H1 (cell line): ENCODE results near the gene ABHD13. TPM values are rescaled to one million over a fixed set of nuclear protein-coding genes. Genes with fewer than 3 reads are reported as not detected.
A peak's percentile ranks its signal among the peaks of the same experiment; 100 is the strongest.

Source experiments
- ATF2 ChIP-seq: IDR thresholded peaks from 2 replicates; pipeline ENCODE4 v1.6.1; 2012; ENCODE audit warnings: low read length, inconsistent platforms
- CTCF ChIP-seq, 3 experiments: IDR thresholded peaks; 1 replicate in 2 of 3; 2 replicates in 1 of 3; pipeline versions ENCODE4 v1.5.1 to v1.6.1; 2011; ENCODE audit warnings: low read length in 3 of 3, mild to moderate bottlenecking in 3 of 3, inconsistent platforms in 2 of 3, low read depth in 1 of 3, moderate library complexity in 1 of 3; ENCODE audit not compliant: insufficient read depth in 1 of 3; ENCODE audit errors: control extremely low read depth in 1 of 3
- E2F6 ChIP-seq: IDR thresholded peaks from 2 replicates; pipeline ENCODE4 v1.6.1; 2012; ENCODE audit warnings: inconsistent platforms
- EP300 ChIP-seq, 2 experiments: IDR thresholded peaks; 1 replicate in 1 of 2; 2 replicates in 1 of 2; pipeline ENCODE4 v1.6.1; 2011 to 2012; ENCODE audit warnings: low read depth in 2 of 2, low read length in 2 of 2, mild to moderate bottlenecking in 2 of 2, borderline replicate concordance in 1 of 2, inconsistent platforms in 1 of 2, moderate library complexity in 1 of 2
- GTF2F1 ChIP-seq: IDR thresholded peaks from 2 replicates; pipeline ENCODE4 v1.6.1; 2012; ENCODE audit warnings: low read depth, low read length, improper control_type of control experiment, borderline replicate concordance
- HDAC2 ChIP-seq, 2 experiments: fragments of 300-600 bp in 1 of 2; sonication (generic) in 1 of 2; IDR thresholded peaks; 2 replicates each; pipeline ENCODE4 v1.6.1; 2011 to 2012; ENCODE audit warnings: low read depth in 2 of 2, low read length in 2 of 2, mild to moderate bottlenecking in 2 of 2, moderate library complexity in 2 of 2, borderline replicate concordance in 1 of 2, inconsistent platforms in 1 of 2
- KDM1A ChIP-seq: fragments of 200-600, 300-600 bp; sonication (generic); IDR thresholded peaks from 2 replicates; pipeline ENCODE4 v1.7.1; 2016; ENCODE audit warnings: mild to moderate bottlenecking, low read length, borderline replicate concordance
- KDM5A ChIP-seq: fragments of 200-600 bp; IDR thresholded peaks from 2 replicates; pipeline ENCODE4 v1.7.1; 2012; ENCODE audit warnings: mild to moderate bottlenecking, low read length, inconsistent platforms, mixed read lengths
- PHF8 ChIP-seq: fragments of 200-600 bp; sonication (generic); conservative IDR thresholded peaks from 2 replicates; pipeline ENCODE4 v1.7.1; 2012; ENCODE audit warnings: low read depth, mild to moderate bottlenecking, inconsistent platforms, low read length, moderate library complexity
- POLR2A ChIP-seq, 2 experiments: IDR thresholded peaks; 1 replicate in 1 of 2; 2 replicates in 1 of 2; pipeline ENCODE4 v1.6.1; 2011; ENCODE audit warnings: low read depth in 2 of 2, low read length in 2 of 2, mild to moderate bottlenecking in 2 of 2; ENCODE audit errors: control extremely low read depth in 1 of 2
- RNF2 ChIP-seq: fragments of 200-900, 300-1000 bp; sonication (generic); IDR thresholded peaks from 2 replicates; pipeline ENCODE4 v1.7.1; 2016; ENCODE audit warnings: borderline replicate concordance, low read depth, mild to moderate bottlenecking, antibody characterized with exemption, low read length; ENCODE audit not compliant: poor library complexity, severe bottlenecking; ENCODE audit errors: missing control alignments
- SAP30 ChIP-seq: fragments of 300-600 bp; sonication (generic); IDR thresholded peaks from 2 replicates; pipeline ENCODE4 v1.7.1; 2012; ENCODE audit warnings: low read length, moderate library complexity, mild to moderate bottlenecking, inconsistent platforms; ENCODE audit not compliant: insufficient read depth, insufficient replicate concordance
- SIN3A ChIP-seq, 2 experiments: IDR thresholded peaks in 1 of 2; conservative IDR thresholded peaks in 1 of 2; 2 replicates each; pipeline ENCODE4 v1.6.1; 2011 to 2012; ENCODE audit warnings: low read length in 2 of 2, improper control_type of control experiment in 1 of 2, low read depth in 1 of 2, mild to moderate bottlenecking in 1 of 2
- TAF1 ChIP-seq: IDR thresholded peaks from 2 replicates; pipeline ENCODE4 v1.6.1; 2011; ENCODE audit warnings: mild to moderate bottlenecking, low read depth, low read length
- TEAD4 ChIP-seq: IDR thresholded peaks from 2 replicates; pipeline ENCODE4 v1.6.1; 2012; ENCODE audit warnings: low read depth, low read length, inconsistent platforms, mixed read lengths
- polyA plus RNA-seq, 7 experiments: library from polyadenylated mRNA; depleted of rRNA in 3 of 7; stranded (reverse) in 5 of 7; unstranded in 2 of 7; fragments of >200 nt in 5 of 7; fragments of 200-250 nt in 2 of 7; gene quantifications; 1 replicate in 5 of 7; 2 replicates in 1 of 7; 4 replicates in 1 of 7; pipeline versions ENCODE4 v1.2.1 to v1.2.3, GENCODE V29; 2011 to 2013; ENCODE audit warnings: missing spikeins in 2 of 7, mixed read lengths in 2 of 7
- total RNA-seq: library from RNA; stranded (reverse); fragmentation: NEBNext Ultra II Directional; extraction: Animal tissue kit (Norgen Biotek cat#: 25700); gene quantifications from 2 replicates; pipeline ENCODE4 v1.2.1, GENCODE V29; 2021

ABHD13 gene
- total and polyA plus RNA-seq, 2 of the 8 experiments (the other 6 are each of a cell fraction or from before 2014, with no cell fraction given) = 3.5 to 6.6 TPM

GRCh38 chr13:108218044-108218974 is at the start of gene ABHD13 (continued):
- TF ChIP-seq GTF2F1 (0 out of 2 replicates have a peak, but pooled peaks have one; percentile 67), KDM1A (peak; percentile 37; the same call in 1 of the 2 replicates), HDAC2 (IDR thresholded peaks at IDR 0.05; ENCODE audit: borderline replicate concordance in 1 of 2, low read depth in 2 of 2, low read length in 2 of 2) (peak in 1 of 2 experiments; percentile 72; a peak in 1 of 4 replicates), ATF2 (no peak; the same call in 1 of the 2 replicates), SAP30 (peak; percentile 24), CTCF (IDR thresholded peaks at IDR 0.05; ENCODE audit: control extremely low read depth in 1 of 3, insufficient read depth in 1 of 3, low read depth in 1 of 3, low read length in 3 of 3) (no peak), TEAD4 (no peak), TAF1 (peak; percentile 70), EP300 (IDR thresholded peaks at IDR 0.05; ENCODE audit: borderline replicate concordance in 1 of 2, low read depth in 2 of 2, low read length in 2 of 2) (0 out of 3 replicates have a peak, but pooled peaks of 1 of the 2 experiments have one; percentile 46), KDM5A (no peak; the same call in 1 of the 2 replicates), POLR2A (IDR thresholded peaks at IDR 0.05; ENCODE audit: control extremely low read depth in 1 of 2, low read depth in 2 of 2, low read length in 2 of 2) (peak; percentile 52 to 71), RNF2 (no peak), PHF8 (peak; percentile 86), E2F6 (peak; percentile 87), SIN3A (conservative IDR thresholded peaks at IDR 0.05 in 1 of 2, IDR thresholded peaks at IDR 0.05 in 1 of 2; ENCODE audit: low read depth in 1 of 2, low read length in 2 of 2) (peak in 1 of 2 experiments; percentile 85; a peak in 2 of 4 replicates)
